RWPE2 (cell line): ENCODE data around the gene AMZ1.

Experiments used
- ATAC-seq: fragments of 200-7000 bp; cut with Tn5 transposase; 3 replicates; pipeline ENCODE4 v1.9.1; 2021; ENCODE audit warnings: low read depth
- DNase-seq: peaks from one replicate; pipeline ENCODE4 v3.0.0-alpha.2; 2020; ENCODE audit warnings: low spot score
- H3K27ac ChIP-seq: fragments of 450-650 bp; 2 replicates; pipeline ENCODE4 v1.5.1; 2017; ENCODE audit warnings: mild to moderate bottlenecking; ENCODE audit not compliant: poor library complexity, severe bottlenecking
- H3K27me3 ChIP-seq: fragments of 250-450 bp; sonication (Bioruptor Pico); 2 replicates; pipeline ENCODE4 v1.5.1; 2021; ENCODE audit warnings: mild to moderate bottlenecking, moderate library complexity; ENCODE audit not compliant: insufficient read depth, poor library complexity, severe bottlenecking
- H3K36me3 ChIP-seq: fragments of 250-450 bp; sonication (Bioruptor Pico); 2 replicates; pipeline ENCODE4 v1.5.1; 2020; ENCODE audit warnings: low read depth, mild to moderate bottlenecking, moderate library complexity
- H3K4me1 ChIP-seq: fragments of 250-450 bp; sonication (Bioruptor Pico); 2 replicates; pipeline ENCODE4 v1.5.1; 2021; ENCODE audit warnings: mild to moderate bottlenecking, moderate library complexity; ENCODE audit not compliant: insufficient read depth, poor library complexity, severe bottlenecking
- H3K4me3 ChIP-seq: fragments of 250-450 bp; sonication (Bioruptor Pico); 2 replicates; pipeline ENCODE4 v1.5.1; 2021; ENCODE audit warnings: mild to moderate bottlenecking, moderate library complexity; ENCODE audit not compliant: severe bottlenecking
- H3K9me3 ChIP-seq: fragments of 250-450 bp; sonication (Bioruptor Pico); 2 replicates; pipeline ENCODE4 v1.5.1; 2021; ENCODE audit warnings: mild to moderate bottlenecking, moderate library complexity; ENCODE audit not compliant: severe bottlenecking
- TF ChIP-seq, protein P1 (sequence below): fragments of 450-650 bp; IDR thresholded peaks from one replicate; pipeline ENCODE4 v1.5.1; 2017; ENCODE audit warnings: mild to moderate bottlenecking, moderate library complexity; ENCODE audit not compliant: poor library complexity, severe bottlenecking

The AMZ1 gene

DNA sequence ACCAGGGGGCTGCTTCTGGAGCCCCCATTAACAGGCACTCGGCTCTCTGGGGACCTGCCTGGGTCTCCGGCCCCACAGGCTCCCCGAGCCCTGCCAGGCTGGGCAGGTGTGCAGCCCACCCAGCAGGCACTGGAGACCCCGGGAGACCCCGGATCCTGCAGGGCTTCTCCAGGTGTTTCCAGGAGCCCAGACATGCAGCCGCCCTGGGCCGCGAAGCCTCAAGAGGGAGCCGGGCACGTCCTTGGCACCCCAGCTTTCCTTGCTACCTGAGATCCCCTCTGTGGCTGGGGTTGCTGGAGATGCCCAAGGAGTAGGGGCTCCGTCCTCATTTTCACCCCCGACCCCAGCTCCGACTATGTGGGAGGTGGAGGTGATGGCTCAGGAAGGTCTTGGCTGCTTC is 7.7 kb upstream of the AMZ1 start:
- TF ChIP-seq, protein P1, sequence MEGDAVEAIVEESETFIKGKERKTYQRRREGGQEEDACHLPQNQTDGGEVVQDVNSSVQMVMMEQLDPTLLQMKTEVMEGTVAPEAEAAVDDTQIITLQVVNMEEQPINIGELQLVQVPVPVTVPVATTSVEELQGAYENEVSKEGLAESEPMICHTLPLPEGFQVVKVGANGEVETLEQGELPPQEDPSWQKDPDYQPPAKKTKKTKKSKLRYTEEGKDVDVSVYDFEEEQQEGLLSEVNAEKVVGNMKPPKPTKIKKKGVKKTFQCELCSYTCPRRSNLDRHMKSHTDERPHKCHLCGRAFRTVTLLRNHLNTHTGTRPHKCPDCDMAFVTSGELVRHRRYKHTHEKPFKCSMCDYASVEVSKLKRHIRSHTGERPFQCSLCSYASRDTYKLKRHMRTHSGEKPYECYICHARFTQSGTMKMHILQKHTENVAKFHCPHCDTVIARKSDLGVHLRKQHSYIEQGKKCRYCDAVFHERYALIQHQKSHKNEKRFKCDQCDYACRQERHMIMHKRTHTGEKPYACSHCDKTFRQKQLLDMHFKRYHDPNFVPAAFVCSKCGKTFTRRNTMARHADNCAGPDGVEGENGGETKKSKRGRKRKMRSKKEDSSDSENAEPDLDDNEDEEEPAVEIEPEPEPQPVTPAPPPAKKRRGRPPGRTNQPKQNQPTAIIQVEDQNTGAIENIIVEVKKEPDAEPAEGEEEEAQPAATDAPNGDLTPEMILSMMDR = no peak
- Histone ChIP-seq H3K27ac (no peak overlapping the region), H3K36me3 (no peaks in the 10 kb centered on the region), H3K9me3 (no peaks in the 10 kb centered on the region), H3K4me3 (no peak overlapping the region), H3K4me1 (no peaks in the 10 kb centered on the region), H3K27me3 (peaks cover 15% of the 10 kb centered on the region)
- ATAC-seq = no peak
- DNase-seq = no peak

DNA sequence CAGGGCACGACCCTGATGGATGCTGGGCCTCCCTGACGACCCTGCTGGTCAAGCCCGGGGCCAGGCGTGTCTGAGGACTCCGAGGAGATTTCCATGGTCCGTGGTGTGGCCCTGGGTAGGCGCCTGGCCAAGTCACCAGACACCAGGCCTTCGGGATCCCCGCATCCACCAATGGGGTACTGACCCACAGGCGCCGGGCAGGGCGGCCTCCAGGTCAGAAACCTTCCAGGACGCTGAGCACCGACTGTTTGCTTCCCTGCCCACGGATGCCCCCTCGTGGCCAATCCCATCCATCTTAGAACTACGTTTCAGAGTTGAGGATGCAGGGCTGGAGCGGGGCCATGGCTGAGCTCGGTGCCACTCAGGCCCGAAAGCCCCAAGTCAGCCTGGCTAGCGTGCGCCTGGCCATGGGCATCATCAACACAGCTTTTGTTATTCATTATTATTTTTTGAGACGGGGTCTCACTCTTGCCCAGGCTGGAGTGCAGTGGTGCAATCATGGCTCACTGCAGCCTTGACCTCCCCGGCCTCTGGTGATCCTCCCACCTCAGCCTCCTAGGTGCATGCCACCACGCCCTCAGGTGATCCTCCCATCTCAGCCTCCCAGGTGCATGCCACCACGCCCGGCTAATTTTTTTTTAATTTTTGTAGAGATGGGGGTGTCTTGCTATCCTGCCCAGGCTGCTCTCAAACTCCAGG is 7.1 kb upstream of the AMZ1 start:
- peak; percentile 72 for DNase-seq
- no peaks in the 10 kb centered on the region for H3K4me1 ChIP-seq
- no peak overlapping the region for H3K27ac ChIP-seq
- H3K27me3 ChIP-seq = peaks cover 15% of the 10 kb centered on the region
- no peak overlapping the region for H3K4me3 ChIP-seq
- no peaks in the 10 kb centered on the region for H3K36me3 ChIP-seq
- ATAC-seq = peak; percentile 76
- no peaks in the 10 kb centered on the region for H3K9me3 ChIP-seq
- TF ChIP-seq, protein P1 = peak; percentile 77

DNA sequence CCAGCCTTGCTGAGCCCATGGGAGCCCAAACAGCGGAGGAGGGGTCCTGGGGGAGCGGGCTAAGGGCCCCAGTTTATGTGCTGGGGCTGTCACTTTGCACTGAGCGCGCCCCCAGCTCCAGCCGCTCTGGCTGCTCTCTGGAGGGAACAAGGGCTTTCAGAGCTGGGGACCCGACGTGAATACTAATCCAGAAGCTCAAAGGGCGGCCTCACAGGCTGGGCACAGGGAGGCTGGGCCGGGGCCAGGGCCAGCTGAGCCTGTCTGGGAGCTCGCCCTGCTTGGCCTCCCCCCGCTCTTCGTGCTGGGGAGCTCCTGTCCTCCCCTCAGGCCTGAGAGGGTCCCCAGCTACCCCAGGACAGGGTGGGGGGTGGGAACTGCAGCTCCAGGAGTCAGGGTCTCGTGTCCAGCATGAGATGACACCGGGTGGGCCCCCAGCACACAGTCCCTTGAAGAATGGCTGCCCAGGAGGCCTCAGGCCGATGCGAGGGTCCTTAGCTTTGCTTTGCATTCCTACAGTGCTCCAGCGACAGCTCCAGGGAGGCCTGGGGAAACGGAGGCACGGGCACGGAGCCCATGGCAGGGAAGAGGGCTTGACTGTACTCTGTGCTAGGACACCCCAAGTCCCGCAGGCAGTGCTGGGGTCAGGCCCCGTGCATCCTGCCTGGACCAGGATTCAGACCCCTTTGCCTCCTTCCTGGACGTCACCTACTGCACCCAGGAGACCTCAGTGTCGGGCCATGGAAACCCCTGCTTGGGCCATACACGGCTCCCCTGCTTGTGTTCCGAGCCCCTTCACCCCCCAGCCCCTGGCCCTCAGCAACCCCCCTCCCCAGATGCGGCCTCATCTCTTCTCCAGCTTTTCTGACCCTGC is 5.8 kb upstream of the AMZ1 start:
- H3K27ac ChIP-seq = no peak overlapping the region
- H3K27me3 ChIP-seq = peaks cover 15% of the 10 kb centered on the region
- ATAC-seq = no peak
- no peaks in the 10 kb centered on the region for H3K4me1 ChIP-seq
- DNase-seq = no peak
- no peaks in the 10 kb centered on the region for H3K9me3 ChIP-seq
- H3K4me3 ChIP-seq = no peak overlapping the region
- H3K36me3 ChIP-seq = no peaks in the 10 kb centered on the region
- TF ChIP-seq, protein P1 = no peak

DNA sequence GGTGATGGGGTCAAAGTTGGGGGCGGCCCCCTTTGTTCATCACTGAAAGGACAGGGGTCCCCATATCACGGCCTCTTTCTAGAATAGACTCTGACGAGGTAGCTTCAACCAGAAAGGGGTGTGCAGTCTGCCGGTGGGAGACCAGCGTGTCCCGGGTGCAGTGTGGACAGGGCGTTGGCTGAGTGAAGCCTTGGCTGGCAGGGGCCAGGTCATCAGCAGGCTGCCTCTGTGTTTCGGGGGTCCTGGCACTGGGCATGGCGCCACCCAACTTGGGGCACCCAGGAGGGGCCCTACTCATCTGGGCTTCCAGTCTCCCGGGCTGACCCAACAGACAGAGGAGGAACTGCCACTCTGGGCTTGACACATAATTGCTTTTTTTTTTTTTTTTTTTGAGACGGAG is 3.5 kb upstream of the AMZ1 start:
- no peaks in the 10 kb centered on the region for H3K4me1 ChIP-seq
- no peak for DNase-seq
- no peak overlapping the region for H3K27ac ChIP-seq
- TF ChIP-seq, protein P1 = no peak
- no peak overlapping the region for H3K4me3 ChIP-seq
- no peaks in the 10 kb centered on the region for H3K36me3 ChIP-seq
- H3K27me3 ChIP-seq = peaks cover 30% of the 10 kb centered on the region
- H3K9me3 ChIP-seq = no peaks in the 10 kb centered on the region
- ATAC-seq = no peak
